Measurements from ENCODE around the gene TTC6.

TTC6 gene

GRCh38 chr14:37586797-37587130 lies 8.7 kb upstream of the TTC6 start:
- no peak for DNase-seq

GRCh38 chr14:37587131-37587803 lies 8.2 kb upstream of the TTC6 start:
- no peak for DNase-seq

- DNase-seq: no peak
These were observed 7.4 kb upstream of the TTC6 start for GRCh38 chr14:37587881-37588666.

GRCh38 chr14:37588667-37588955 lies 6.8 kb upstream of the TTC6 start:
- no peak for DNase-seq

- no peak for DNase-seq
These were observed 6.3 kb upstream of the TTC6 start for GRCh38 chr14:37588956-37589714.

GRCh38 chr14:37589715-37590427 lies 5.6 kb upstream of the TTC6 start:
- no peak for DNase-seq

- DNase-seq: no peak
These were observed 4.8 kb upstream of the TTC6 start for GRCh38 chr14:37590428-37591139.

- DNase-seq: no peak
These were observed 4.0 kb upstream of the TTC6 start for GRCh38 chr14:37591311-37591940.

- no peak for DNase-seq
These were observed 3.4 kb upstream of the TTC6 start for GRCh38 chr14:37591941-37592481.

GRCh38 chr14:37592482-37593408 lies 2.7 kb upstream of the TTC6 start:
- no peak for DNase-seq

GRCh38 chr14:37593511-37594237 lies 1.8 kb upstream of the TTC6 start:
- no peak for DNase-seq

GRCh38 chr14:37594238-37594970 lies 1.0 kb upstream of the TTC6 start:
- no peak for DNase-seq

GRCh38 chr14:37595809-37596621 lies 586 bp downstream of the TTC6 start:
- no peak for DNase-seq

GRCh38 chr14:37596790-37597472 lies 1.5 kb downstream of the TTC6 start:
- DNase-seq: no peak

- DNase-seq: no peak
These were observed 2.1 kb downstream of the TTC6 start for GRCh38 chr14:37597538-37597913.

- DNase-seq: no peak
These were observed 2.7 kb downstream of the TTC6 start for GRCh38 chr14:37597914-37598746.

Data from activated CD8-positive, alpha-beta memory T cell treated with anti-CD3 and anti-CD28 coated beads for 24 hours (primary cell).